ENCODE data around the gene MGAT5.

The MGAT5 gene

DNA sequence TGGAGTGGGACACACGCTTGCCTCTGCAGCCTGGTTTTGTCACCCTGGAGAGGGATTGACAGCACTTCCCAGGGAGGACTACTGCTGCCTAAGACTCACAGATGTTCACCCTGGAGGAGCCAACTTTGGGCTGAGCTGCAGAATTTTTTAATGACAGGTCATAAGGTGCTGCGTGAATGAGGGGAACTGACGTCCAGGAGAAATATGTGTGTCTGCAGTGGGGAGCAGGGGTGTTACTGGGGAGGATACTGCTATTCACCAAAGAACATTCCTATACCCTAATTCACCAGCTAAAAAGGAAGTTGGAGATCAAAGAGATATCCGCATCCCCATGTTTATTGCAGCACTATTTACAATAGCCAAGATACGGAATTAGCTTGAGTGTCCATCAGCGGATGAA lies 144.4 kb downstream of the MGAT5 start:
- DNase-seq (ENCODE audit: low spot score in 2 of 2) = no peak
- no peak for ATAC-seq
- Mint-ChIP-seq H3K9me3 (no peaks in the 10 kb centered on the region), H3K27ac (peak overlapping the region; percentile 0), H3K4me1 (peaks cover 7% of the 10 kb centered on the region), H3K4me3 (no peak overlapping the region), H3K36me3 (peaks cover 25% of the 10 kb centered on the region)

DNA sequence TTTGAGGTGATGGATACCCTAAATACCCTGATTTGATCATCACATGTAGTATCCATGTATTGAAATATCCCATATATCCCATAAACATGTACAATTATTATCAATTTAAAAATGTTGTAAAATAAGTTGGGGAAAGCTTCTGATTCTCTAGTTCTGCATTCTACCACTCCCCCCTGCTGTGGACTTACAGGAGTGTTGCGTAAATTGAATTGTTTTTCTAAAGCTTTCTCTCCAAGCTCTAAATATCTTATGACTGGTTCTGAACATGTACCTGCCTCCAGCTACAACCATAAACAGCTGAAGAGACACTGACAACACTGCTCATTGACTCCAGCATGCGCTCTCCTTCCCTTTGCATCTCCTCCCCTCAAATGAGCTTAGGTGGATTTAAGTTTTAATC lies 145.2 kb downstream of the MGAT5 start:
- no peak for DNase-seq (ENCODE audit: low spot score in 2 of 2)
- no peak overlapping the region for H3K27ac Mint-ChIP-seq
- H3K36me3 Mint-ChIP-seq = peaks cover 26% of the 10 kb centered on the region
- H3K4me3 Mint-ChIP-seq = no peak overlapping the region
- ATAC-seq = no peak
- peaks cover 12% of the 10 kb centered on the region for H3K4me1 Mint-ChIP-seq
- no peaks in the 10 kb centered on the region for H3K9me3 Mint-ChIP-seq

DNA sequence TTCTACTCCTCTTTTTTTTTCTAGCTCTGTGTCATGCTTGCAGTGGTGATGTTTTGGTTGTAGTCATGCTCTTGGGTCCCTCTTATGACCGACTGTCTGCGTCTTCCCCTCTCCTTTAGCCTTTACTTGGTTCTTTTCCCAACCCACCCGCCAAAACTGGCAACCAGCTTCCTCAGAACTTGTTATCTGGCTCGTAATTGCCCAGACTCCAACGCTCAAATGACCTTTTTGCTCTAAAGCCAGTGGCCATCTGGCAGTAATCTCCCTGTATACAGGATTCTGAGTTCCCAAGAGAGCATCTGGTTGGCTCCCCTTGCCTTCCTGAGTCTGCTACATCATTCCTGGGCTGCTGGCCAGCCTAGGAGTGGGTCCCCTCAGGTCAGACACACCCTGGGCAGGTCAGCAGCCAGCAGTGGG lies 147.2 kb downstream of the MGAT5 start:
- ATAC-seq (no peak), DNase-seq (ENCODE audit: low spot score in 2 of 2) (no peak)
- H3K9me3 Mint-ChIP-seq = no peaks in the 10 kb centered on the region
- no peak overlapping the region for H3K4me3 Mint-ChIP-seq
- H3K27ac Mint-ChIP-seq = peak overlapping the region; percentile 50
- H3K4me1 Mint-ChIP-seq = peaks cover 8% of the 10 kb centered on the region
- peaks cover 31% of the 10 kb centered on the region for H3K36me3 Mint-ChIP-seq

DNA sequence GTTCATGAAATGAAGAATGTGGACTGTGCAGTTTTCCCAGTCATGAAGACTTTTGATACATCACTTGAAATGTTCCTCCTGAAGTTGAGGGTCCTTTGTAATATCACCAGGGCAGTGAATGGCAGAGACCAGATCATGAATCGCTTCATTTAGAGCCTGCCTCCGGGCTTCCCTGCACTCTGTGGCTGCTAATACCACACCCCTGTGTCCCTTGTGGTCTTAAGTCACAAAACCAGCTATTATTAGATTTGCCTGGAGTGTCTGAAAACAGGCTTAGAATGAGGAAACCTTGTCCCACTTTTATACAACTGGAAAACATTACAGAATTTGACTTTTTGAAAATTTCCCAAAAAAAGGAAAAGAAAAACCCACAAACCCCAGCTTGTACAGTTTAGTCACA lies 147.9 kb downstream of the MGAT5 start:
- Mint-ChIP-seq H3K4me1 (peaks cover 14% of the 10 kb centered on the region), H3K9me3 (no peaks in the 10 kb centered on the region), H3K36me3 (peaks cover 27% of the 10 kb centered on the region), H3K4me3 (no peak overlapping the region), H3K27ac (no peak overlapping the region)
- no peak for DNase-seq (ENCODE audit: low spot score in 2 of 2)
- no peak for ATAC-seq

- Mint-ChIP-seq H3K9me3 (no peaks in the 10 kb centered on the region), H3K36me3 (peaks cover 25% of the 10 kb centered on the region), H3K4me1 (peaks cover 20% of the 10 kb centered on the region), H3K4me3 (no peak overlapping the region), H3K27ac (no peak overlapping the region)
- no peak for DNase-seq (ENCODE audit: low spot score in 2 of 2)
- no peak for ATAC-seq
Observed at GRCh38 chr2:134402410-134402809, 148.5 kb downstream of the MGAT5 start.

DNA sequence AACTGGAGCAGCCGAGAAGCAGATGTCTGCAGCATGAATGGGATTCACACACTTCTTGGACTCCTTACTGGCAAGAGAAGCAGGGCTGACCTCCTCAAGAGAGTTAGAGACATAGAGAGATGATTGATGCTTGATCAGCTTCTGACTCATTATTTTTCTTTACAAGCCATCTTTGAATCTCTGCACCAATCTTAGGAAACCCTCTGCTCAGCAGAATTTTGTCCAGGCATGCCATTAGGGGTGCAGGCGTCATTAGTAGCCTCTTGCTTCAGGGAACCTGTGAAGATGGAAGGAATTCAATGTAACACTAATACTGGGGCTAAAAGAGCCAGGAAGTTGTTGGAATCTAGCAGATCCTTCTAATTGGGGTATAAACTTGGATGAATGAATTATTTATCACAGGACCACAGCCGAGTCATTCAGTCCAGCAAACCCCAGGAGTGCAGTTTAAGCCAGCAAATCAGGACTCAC lies 151.8 kb downstream of the MGAT5 start:
- peak overlapping the region; percentile 58 for H3K27ac Mint-ChIP-seq
- H3K9me3 Mint-ChIP-seq = no peaks in the 10 kb centered on the region
- peaks cover 52% of the 10 kb centered on the region for H3K4me1 Mint-ChIP-seq
- no peak overlapping the region for H3K4me3 Mint-ChIP-seq
- H3K36me3 Mint-ChIP-seq = peaks cover 17% of the 10 kb centered on the region
- DNase-seq (ENCODE audit: low spot score in 2 of 2) (no peak), ATAC-seq (no peak)

DNA sequence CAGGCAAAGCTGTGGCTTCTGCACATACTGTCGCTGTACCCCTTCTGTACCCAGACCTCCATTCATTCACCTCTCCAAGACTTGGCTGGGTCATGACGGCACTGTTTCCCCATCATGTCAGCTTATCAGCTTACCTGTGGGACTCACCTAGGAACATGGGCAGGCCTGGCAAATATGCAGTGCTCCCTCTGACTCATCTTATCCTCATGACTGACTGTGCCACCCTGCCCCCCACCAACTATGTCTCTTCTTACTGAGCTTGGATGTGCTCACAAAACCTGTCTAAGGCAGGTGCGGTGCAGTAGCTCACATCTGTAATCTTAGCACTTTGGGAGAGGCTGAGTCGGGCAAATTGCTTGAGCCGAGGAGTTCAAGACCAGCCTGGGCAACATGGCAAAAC lies 152.4 kb downstream of the MGAT5 start:
- H3K36me3 Mint-ChIP-seq = peaks cover 17% of the 10 kb centered on the region
- no peak overlapping the region for H3K4me3 Mint-ChIP-seq
- peaks cover 58% of the 10 kb centered on the region for H3K4me1 Mint-ChIP-seq
- H3K27ac Mint-ChIP-seq = no peak overlapping the region
- no peak for DNase-seq (ENCODE audit: low spot score in 2 of 2)
- ATAC-seq = no peak
- H3K9me3 Mint-ChIP-seq = no peaks in the 10 kb centered on the region

DNA sequence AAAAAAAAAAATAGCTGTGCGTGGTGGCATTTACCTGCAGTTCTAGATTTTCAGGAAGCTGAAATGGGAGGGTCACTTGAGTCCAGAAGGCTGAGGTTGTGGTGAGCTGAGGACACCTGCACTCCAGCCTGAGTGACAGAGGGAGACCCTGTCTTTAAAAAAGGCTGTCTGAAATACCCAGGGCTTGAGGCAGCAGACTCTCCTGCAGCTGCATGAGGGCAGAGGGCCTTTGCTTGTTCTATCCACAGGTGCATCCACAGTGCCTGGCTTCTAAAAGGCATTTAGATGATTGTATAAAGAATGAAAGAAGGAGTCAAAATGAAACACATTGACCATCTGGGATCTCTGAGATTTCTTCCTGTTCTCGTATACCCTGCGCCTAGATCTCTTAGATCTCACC lies 152.9 kb downstream of the MGAT5 start:
- H3K36me3 Mint-ChIP-seq = peaks cover 17% of the 10 kb centered on the region
- H3K4me3 Mint-ChIP-seq = no peak overlapping the region
- no peak for DNase-seq (ENCODE audit: low spot score in 2 of 2)
- no peaks in the 10 kb centered on the region for H3K9me3 Mint-ChIP-seq
- H3K4me1 Mint-ChIP-seq = peaks cover 63% of the 10 kb centered on the region
- ATAC-seq = no peak
- H3K27ac Mint-ChIP-seq = no peak overlapping the region

GRCh38 chr2:134407154-134407890 lies 153.4 kb downstream of the MGAT5 start:
- Mint-ChIP-seq H3K4me1 (peaks cover 68% of the 10 kb centered on the region), H3K4me3 (no peak overlapping the region), H3K27ac (no peak overlapping the region), H3K9me3 (no peaks in the 10 kb centered on the region), H3K36me3 (peaks cover 16% of the 10 kb centered on the region)
- ATAC-seq = no peak
- DNase-seq (ENCODE audit: low spot score in 2 of 2) = no peak

DNA sequence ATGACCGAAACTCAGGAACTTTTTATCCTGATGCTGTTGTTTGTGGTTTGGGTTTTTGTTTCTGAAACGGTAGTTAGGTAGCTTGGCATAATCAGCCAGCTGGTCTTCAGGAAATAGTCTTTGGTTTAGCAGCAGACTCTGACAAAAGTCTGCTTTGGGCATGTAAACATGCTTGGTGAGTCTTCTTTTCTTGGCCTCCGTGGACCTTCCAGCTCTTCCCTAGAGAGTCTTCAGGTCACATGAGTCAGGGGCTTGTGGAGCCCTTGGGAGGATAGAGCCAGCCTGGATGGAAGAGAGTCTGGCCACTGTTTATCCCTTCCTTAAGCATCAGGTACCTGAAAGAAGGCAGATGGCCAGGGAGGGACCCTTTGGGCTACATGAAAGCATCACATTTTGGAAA lies 154.5 kb downstream of the MGAT5 start:
- peak overlapping the region; percentile 3 for H3K27ac Mint-ChIP-seq
- ATAC-seq (no peak), DNase-seq (ENCODE audit: low spot score in 2 of 2) (no peak)
- H3K36me3 Mint-ChIP-seq = peaks cover 5% of the 10 kb centered on the region
- H3K4me1 Mint-ChIP-seq = peaks cover 66% of the 10 kb centered on the region
- H3K4me3 Mint-ChIP-seq = no peak overlapping the region
- H3K9me3 Mint-ChIP-seq = no peaks in the 10 kb centered on the region

- DNase-seq (ENCODE audit: low spot score in 2 of 2) (no peak), ATAC-seq (peak; percentile 59)
- H3K27ac Mint-ChIP-seq = peak overlapping the region; percentile 3
- H3K36me3 Mint-ChIP-seq = peaks cover 8% of the 10 kb centered on the region
- no peak overlapping the region for H3K4me3 Mint-ChIP-seq
- H3K9me3 Mint-ChIP-seq = no peaks in the 10 kb centered on the region
- H3K4me1 Mint-ChIP-seq = peaks cover 62% of the 10 kb centered on the region
Observed at GRCh38 chr2:134408791-134409190, 154.9 kb downstream of the MGAT5 start.

- peaks cover 62% of the 10 kb centered on the region for H3K4me1 Mint-ChIP-seq
- H3K4me3 Mint-ChIP-seq = no peak overlapping the region
- no peak for ATAC-seq
- H3K27ac Mint-ChIP-seq = no peak overlapping the region
- no peak for DNase-seq (ENCODE audit: low spot score in 2 of 2)
- peaks cover 14% of the 10 kb centered on the region for H3K36me3 Mint-ChIP-seq
- no peaks in the 10 kb centered on the region for H3K9me3 Mint-ChIP-seq
Observed at GRCh38 chr2:134410006-134410405, 156.1 kb downstream of the MGAT5 start.

- ATAC-seq (no peak), DNase-seq (ENCODE audit: low spot score in 2 of 2) (no peak)
- no peaks in the 10 kb centered on the region for H3K9me3 Mint-ChIP-seq
- peaks cover 62% of the 10 kb centered on the region for H3K4me1 Mint-ChIP-seq
- peaks cover 10% of the 10 kb centered on the region for H3K36me3 Mint-ChIP-seq
- no peak overlapping the region for H3K4me3 Mint-ChIP-seq
- peak overlapping the region; percentile 61 for H3K27ac Mint-ChIP-seq
Observed at GRCh38 chr2:134410831-134411231, 157.0 kb downstream of the MGAT5 start.

DNA sequence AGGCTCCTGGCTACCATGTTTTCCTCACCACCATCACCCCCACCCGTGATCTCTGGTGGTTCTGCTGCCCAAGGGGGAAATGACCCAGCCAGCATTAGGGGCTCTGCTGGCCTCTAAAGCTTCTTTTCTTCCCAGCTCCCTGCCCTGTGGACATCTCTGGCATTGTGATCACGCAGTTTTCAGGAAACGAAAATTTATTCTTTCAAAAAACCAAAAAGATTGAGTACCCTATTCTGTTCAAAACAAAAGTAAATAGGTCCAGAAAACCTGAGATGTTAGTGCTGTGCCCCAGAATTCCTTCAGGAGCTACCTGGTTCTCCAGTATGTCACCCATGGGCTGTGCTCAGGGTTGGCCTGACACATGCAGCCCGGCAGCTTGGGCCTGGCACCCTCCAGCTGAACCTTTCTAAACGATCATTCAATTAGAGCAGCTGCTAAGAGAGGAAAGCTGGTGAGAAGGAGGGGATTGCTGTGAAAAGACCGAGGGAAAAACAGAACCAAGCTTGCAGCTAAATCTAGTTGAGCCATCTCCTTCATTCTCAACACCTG lies 157.5 kb downstream of the MGAT5 start:
- Mint-ChIP-seq H3K4me1 (peaks cover 58% of the 10 kb centered on the region), H3K36me3 (peaks cover 11% of the 10 kb centered on the region)
- ATAC-seq = no peak

GRCh38 chr2:134411828-134412638 lies 158.2 kb downstream of the MGAT5 start:
- Mint-ChIP-seq H3K27ac (no peak overlapping the region), H3K36me3 (peaks cover 18% of the 10 kb centered on the region), H3K9me3 (no peaks in the 10 kb centered on the region), H3K4me1 (peaks cover 53% of the 10 kb centered on the region), H3K4me3 (peak overlapping the region; percentile 3)
- DNase-seq (ENCODE audit: low spot score in 2 of 2) (peak; percentile 14 to 73), ATAC-seq (peak; percentile 96)

More for the DNA sequence above, 157.5 kb downstream of the MGAT5 start:
- no peak for DNase-seq (ENCODE audit: low spot score in 2 of 2)
- peak overlapping the region; percentile 61 for H3K27ac Mint-ChIP-seq
- H3K9me3 Mint-ChIP-seq = no peaks in the 10 kb centered on the region
- H3K4me3 Mint-ChIP-seq = peak overlapping the region; percentile 3

GRCh38 chr2:134412639-134412999 lies 158.7 kb downstream of the MGAT5 start:
- H3K27ac Mint-ChIP-seq = no peak overlapping the region
- DNase-seq (ENCODE audit: low spot score in 2 of 2) (no peak), ATAC-seq (no peak)
- peaks cover 24% of the 10 kb centered on the region for H3K36me3 Mint-ChIP-seq
- peaks cover 47% of the 10 kb centered on the region for H3K4me1 Mint-ChIP-seq
- H3K9me3 Mint-ChIP-seq = no peaks in the 10 kb centered on the region
- no peak overlapping the region for H3K4me3 Mint-ChIP-seq

All from stimulated activated effector memory CD8-positive, alpha-beta T cell treated with anti-CD3 and anti-CD28 coated beads, Interleukin-12 subunit alpha, Interleukin-12 subunit beta, amount 100 ng/mL, for 72 hours (primary cell).